Measurements from ENCODE around the gene MAPRE2. TPM values are rescaled to one million over a fixed set of nuclear protein-coding genes. Genes with fewer than 3 reads are reported as not detected.
"Not testable (repeated sequence)": the region's sequence is repeated elsewhere in the genome, so short reads cannot be mapped to it uniquely, and the experiment has no call there.

The MAPRE2 gene
- polyA plus RNA-seq, 4 donors = 26.4 to 28.6 (median 27.7) TPM

DNA sequence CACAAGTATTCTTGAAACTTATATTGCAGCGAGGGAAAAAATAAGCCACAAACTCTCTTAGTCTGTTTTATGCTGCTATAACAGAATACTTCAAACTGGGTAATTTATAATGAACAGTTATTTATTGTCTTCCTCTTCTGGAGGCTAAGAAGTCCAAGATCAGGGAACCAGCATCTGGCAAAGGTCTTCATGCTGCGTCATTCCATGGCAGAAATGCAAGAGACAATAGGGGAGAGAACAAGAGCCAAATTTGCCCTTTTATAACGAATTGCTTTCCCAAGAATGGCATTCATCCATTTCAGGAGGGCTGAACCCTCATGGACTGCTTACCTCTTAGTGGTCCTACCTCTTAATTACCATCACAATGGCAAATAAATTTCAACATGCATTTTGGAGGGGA lies 46.5 kb downstream of the MAPRE2 start:
- DNase-seq (ENCODE audit: low read depth in 4 of 4, low spot score in 2 of 4) = no peak

DNA sequence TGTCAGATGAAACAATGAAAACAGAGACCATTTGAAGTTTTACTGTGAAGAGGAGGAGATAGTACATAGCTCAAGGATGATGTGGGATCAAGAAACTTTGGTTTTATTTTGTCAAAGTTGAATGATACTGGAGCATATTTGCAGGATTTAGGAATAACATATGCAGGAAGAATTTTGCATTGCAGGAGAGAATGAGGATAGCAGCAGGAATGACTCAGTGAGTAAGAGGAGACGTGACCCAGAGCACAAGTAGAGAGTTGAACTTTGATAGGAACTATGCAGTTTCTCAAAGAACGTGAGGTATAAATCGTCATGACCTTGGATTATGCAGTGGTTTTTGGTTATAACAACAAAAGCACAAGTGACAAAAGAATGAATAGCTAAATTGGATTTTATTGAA lies 47.7 kb downstream of the MAPRE2 start:
- no peak for DNase-seq (ENCODE audit: low read depth in 4 of 4, low spot score in 2 of 4)

DNA sequence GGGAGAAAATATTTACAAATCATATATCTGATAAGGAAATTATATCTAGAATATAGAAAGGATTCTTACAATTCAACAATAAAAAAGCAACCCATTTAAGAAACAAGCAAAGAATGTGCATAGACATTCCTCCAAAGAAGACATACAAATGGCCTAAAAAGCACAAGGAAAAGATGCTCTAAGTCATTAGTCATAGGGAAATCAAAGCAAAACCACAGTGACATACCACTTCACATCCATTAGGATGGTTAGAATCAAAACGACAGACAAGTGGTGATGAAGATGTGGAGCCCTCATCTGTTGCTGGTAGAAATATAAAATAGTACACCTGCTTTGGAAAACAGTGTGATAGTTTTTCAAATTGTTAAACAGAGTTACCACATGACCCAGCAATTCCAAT lies 48.2 kb downstream of the MAPRE2 start:
- DNase-seq (ENCODE audit: low read depth in 4 of 4, low spot score in 2 of 4) = no peak

DNA sequence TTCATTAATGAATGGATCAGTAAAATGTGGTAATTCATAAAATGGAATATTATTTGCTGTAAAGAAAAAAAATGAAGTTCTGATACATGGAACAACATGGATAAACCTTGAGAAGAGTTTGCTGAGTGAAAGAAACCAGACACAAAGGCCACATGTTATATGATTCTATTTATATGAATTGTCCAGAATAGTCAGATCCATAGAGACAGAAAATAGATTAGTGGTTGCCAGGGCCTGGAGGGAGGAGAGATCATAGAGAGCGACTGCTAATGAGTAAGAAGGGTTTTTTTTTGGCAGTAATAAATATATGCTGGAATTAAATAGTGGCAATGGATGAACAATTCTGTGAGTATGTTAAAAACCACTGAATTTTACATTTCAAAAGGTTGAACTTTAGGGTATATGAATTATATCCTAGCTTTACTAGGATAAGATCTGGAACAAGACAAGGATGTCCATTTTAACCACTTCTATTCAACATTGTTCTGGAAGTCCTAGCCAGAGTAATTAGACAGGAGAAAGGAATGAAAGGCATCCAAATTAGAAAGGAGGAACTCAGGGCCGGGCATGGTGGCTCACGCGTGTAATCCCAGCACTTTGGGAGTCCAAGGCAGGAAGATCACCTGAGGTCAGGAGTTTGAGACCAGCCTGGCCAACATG lies 48.8 kb downstream of the MAPRE2 start:
- DNase-seq (ENCODE audit: low read depth in 4 of 4, low spot score in 2 of 4) = no peak

DNA sequence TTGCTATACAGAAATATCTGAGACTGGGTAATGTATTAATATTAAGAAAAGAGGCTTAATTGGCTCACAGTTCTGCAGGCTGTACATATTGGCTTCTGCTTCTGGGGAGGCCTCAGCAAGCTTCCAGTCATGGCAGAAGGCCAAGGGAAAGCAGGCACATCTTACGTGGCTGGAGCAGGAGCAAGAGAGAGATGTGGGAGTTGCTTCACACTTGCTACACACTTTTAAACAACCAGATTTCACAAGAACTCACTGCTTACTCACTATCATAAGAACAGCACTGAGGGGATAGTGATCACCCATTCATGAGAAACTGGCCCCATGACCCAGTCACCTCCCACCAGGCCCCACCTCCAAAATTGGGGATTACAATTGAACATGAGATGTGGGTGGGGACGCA lies 50.6 kb downstream of the MAPRE2 start:
- no peak for DNase-seq (ENCODE audit: low read depth in 4 of 4, low spot score in 2 of 4)

DNA sequence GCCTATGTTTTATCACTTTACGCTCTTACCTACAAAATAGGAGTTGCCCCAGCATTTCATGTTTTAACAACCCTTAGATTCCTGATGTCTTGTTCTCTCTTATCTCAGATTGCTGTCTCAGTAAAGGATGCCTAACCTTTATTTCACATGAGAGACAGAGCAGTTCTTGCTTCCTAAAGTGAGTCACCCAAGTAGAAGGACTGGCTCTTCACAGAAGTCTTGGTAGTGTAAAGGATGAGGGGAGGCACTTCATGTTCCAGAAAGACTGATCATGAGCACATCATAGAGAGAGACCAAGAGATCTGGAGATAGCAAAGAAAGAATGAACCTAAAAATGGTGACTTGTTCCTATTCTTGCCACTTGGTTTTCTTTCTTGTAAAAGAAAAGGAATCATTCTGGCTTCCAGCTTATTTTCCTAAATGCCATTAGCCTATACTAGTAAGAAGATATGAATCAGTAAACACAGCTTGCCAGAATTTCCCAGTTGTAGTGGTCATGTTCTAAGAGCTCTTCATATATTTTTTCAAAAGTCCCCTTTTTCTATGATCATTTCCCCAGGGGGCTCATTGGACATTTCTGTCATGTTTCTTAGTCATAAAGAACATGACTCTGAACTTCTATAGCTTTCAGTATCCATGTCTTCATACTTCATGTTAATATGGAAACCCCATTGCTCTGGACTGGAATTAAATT lies 54.9 kb downstream of the MAPRE2 start:
- no peak for DNase-seq (ENCODE audit: low read depth in 4 of 4, low spot score in 2 of 4)

DNA sequence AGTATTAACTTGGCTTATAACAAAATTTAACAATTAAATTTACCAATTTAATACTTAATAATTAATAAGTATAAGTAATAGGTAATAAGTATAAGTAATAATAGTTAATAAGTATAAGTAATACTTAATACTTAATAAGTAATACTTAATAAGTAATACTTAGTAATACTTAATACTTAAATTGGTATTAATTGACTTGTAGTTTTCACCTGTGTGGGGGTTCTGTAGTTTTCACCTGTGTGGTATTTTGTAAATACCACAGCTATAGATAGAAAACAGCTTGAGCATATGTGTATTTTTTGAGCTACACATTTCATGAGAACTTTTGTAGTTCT lies 55.4 kb downstream of the MAPRE2 start:
- no peak for DNase-seq (ENCODE audit: low read depth in 4 of 4, low spot score in 2 of 4)

DNA sequence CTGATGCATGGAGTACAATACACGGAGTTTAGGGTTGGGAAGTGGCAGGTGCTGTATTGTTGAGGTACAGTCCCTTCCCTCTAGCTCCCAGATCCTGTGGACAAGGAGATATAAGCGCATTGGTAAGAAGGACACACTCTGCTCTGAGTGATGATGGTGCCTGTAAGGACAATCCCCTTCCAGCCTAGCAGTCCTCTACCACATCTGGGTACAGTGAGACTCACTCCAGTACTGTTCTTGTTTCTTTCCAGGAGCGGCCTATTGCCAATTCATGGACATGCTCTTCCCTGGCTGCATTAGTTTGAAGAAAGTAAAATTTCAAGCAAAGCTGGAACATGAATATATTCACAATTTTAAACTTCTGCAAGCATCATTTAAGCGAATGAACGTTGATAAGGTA lies 56.0 kb downstream of the MAPRE2 start:
- DNase-seq (ENCODE audit: low read depth in 4 of 4, low spot score in 2 of 4) = no peak

DNA sequence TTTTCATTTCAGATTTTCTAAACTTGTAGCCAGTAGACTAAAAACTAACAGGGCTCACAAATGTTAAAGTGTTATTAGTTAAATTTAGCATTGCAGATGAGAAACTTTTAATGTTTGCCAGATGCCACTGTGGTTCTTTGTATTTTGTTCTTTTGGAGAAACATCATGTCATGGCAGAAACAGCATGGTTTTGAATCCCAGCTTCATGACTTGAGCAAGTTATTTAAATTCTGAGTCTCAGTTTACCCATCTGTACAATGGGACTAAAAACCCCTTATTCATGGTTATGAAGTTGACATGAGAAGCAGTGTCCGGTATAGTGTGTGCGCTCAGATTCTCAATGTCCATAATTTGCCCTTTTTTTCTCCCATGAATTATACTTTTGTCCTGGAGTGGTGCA lies 56.5 kb downstream of the MAPRE2 start:
- DNase-seq (ENCODE audit: low read depth in 4 of 4, low spot score in 2 of 4) = no peak

DNA sequence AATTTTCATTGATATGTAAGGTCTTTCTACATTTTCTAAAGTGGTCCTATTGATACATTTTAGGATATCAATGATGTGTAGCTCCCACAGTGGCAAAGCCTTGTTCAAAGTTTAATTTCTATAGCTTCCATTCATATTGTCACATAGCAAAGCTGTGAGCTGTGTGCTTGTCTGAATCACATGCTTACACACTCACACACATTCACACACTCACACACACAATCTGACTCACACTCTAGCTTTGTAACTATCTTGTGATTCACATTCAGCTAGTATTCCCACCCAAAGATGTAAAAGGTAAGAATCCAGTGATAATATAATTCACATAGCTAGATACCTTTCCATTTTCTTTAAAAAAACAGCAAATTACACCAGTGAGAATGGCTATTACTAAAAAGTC lies 58.7 kb downstream of the MAPRE2 start:
- no peak for DNase-seq (ENCODE audit: low read depth in 4 of 4, low spot score in 2 of 4)

DNA sequence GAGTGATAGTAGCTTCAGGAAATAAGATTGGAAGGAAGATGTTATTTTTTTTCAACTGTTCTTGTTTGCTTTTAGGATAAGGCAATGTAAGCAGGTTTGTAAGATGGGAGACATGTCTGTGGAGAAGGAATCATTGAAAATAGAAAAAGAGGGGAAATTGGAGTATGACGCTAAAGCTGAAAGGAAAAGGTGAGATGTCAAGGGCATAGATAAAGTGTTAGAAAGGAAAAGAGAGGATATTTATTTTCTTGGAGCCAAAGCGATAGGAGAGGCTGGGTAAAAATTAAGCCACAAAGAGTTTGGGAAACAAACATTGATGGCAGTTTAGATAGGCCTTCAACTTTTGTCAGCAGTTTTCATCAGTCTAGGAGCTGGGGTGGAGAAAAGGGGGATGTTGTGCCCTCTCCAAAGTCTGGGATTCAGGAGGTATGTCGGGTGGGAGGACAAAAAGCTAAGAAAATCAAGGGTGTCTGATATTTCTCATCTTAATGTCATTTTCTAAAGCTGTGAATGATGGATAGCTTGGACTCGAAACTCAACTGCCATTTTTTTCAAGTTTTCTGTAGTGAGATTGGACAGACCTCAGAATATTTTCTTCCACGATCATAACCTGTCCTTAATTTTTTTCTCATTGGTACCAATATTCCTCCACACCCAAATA lies 63.3 kb downstream of the MAPRE2 start:
- DNase-seq (ENCODE audit: low read depth in 4 of 4, low spot score in 2 of 4) = no peak

DNA sequence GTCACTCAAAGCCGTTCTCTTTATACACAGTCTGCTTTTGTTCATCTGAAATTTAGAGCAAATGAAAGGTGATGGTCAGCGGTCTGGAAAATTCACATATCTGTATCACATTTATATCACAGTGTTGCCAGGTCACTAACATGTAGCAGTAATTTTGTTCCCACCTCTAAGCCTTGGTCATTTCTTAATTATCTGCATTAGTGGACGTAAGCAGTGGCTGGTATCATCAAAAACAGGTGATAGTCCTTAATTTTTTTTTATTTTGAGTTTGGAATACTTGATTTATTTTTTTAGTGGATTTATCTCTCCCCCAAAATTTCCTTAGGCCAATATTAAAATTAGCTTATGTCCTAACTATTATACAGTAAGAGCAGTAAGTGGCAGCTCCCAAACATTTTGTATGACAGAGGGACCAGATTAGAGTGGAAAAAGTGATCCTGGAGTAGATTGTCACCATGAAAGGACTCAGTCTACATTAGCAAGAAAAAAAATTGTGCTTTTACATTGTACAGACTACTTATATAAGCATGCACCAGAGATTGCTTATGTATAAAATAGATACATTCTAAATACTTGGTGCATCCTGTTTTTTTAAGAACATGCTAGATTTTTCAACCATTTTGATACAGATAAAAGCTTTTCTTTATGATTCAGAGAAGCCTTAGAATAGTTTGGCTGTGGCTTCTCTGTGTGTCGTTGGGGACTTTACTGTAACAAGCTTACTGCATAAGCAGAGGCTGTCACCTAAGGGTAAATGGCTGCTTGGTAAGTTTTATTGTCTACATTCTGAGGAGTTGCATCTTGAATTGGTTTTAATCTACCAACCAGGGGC lies 65.0 kb downstream of the MAPRE2 start:
- no peak for DNase-seq (ENCODE audit: low read depth in 4 of 4, low spot score in 2 of 4)

DNA sequence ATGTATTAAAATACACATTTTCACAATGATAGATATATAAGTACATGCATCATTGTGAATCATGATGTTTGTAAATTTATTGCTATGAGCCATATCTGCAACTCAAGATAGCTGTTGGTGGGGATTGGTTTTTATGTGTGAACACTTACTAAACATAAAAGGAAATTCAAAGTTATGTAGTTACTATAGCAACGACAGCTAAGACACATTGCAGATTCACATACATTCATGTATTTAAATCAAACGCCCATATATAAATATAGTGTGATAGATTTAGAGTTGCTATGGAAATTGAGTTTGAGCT lies 65.6 kb downstream of the MAPRE2 start:
- no peak for DNase-seq (ENCODE audit: low read depth in 4 of 4, low spot score in 2 of 4)

DNA sequence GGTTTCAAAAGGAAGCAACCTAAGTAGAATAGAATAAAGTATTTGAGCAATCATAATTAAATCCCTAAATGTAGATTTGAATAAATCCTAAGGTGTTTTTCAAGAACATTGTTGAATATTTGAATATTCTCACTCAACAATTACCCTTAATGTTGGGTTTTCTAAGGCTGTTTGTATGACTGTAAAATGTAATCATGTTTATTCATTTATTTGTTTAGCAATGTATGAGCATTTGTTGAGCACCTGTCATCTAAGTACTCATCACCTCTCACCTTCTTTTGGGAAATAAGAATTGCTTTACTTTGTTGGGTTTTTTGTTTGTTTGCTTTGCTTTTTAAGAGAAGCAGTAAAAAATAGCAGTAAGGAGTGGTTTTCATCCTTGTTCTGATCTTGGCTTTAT lies 66.0 kb downstream of the MAPRE2 start:
- no peak for DNase-seq (ENCODE audit: low read depth in 4 of 4, low spot score in 2 of 4)

DNA sequence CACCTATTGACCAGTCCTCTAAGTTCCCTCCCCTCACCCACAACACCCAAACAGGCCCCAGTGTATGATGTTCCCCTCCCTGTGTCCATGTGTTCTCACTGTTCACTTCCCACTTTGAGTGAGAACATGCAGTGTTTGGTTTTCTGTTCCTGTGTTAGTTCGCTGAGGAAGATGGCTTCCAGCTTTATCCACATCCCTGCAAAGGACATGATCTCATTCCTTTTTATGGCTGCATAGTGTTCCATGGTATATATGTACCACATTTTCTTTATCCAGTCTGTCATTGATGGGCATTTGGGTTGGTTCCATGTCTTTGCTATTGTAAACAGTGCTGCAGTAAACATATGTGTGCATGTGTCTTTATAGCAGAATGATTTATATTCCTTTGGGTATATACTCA lies 66.9 kb downstream of the MAPRE2 start:
- not testable (repeated sequence) for DNase-seq (ENCODE audit: low read depth in 4 of 4, low spot score in 2 of 4)

DNA sequence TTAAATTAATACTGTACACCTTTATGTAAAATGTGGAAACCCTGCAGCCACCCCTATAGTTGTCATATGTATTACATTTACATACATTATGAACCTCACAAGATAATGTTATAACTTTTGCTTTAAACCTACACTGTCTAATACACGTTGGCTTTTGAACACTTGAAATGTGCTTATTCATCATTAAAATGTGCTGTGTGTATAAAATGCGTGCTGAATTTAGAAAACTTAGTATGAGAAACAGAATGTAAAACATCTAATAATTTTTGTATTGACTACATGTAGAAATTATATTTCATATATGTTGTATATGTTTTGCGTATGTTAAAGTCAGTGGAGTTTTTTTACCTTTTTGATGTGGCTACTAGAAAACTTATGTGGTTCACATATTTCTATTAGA lies 68.8 kb downstream of the MAPRE2 start:
- DNase-seq (ENCODE audit: low read depth in 4 of 4, low spot score in 2 of 4) = no peak

DNA sequence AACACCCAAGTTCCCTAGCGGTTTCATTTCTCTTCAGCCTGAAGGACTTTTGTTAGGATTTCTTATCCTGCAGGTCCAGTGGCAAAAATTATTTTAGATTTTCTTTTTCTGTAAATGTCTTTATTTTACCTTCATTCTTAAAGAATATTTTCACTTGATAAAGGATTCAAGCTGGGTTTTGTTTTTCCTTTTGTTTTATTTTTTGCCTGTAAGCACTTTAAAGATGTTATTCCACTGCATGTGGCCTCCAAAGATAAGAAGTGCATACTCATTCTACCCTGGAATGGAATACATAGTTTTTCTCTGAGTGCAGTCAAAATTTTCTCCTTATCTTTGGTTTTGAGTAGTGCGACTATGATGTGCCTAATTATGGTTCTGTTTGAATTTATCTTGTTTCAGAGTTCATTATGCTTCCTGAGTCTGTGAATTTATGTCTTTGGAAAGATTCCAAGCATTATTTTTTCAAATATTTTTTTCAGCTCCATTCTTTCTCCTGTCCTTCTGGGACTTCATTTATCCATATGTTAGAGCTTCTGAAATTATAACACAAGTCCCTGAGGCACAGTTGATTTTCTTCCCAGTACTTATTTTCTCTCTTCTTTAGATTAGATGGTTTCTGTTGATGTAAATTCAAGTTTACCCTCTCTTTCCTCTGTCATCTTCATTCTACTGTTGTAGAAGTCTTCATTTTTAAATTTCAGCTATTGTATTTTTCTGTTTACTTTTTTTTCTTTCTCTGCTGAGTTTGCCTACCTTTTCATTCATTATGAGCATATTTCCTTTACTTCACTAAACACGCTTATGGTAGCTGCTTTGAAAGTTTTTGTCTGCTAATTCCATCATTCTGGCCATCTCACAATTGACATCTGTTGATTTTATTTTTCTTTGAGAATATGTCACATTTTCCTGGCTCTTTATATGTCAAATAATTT lies 69.6 kb downstream of the MAPRE2 start:
- no peak for DNase-seq (ENCODE audit: low read depth in 4 of 4, low spot score in 2 of 4)

DNA sequence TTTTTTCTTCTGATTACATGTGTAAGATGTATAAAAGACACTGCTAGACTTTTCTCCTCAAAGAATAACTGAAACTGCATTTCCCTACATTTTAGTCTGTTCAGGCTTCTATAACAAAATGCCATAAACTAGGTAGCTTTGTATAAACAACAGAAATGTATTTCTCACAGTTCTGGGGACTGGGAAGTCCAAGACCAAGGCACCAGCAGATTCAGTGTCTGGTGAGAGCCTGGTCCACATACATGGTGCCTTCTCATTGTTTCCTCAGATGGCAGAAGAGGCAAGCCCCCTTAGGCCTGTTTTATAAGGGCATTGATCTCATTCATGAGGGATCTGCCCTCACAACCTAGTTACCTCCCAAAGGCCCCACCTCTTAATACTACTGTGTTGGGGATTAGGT lies 71.5 kb downstream of the MAPRE2 start:
- no peak for DNase-seq (ENCODE audit: low read depth in 4 of 4, low spot score in 2 of 4)

DNA sequence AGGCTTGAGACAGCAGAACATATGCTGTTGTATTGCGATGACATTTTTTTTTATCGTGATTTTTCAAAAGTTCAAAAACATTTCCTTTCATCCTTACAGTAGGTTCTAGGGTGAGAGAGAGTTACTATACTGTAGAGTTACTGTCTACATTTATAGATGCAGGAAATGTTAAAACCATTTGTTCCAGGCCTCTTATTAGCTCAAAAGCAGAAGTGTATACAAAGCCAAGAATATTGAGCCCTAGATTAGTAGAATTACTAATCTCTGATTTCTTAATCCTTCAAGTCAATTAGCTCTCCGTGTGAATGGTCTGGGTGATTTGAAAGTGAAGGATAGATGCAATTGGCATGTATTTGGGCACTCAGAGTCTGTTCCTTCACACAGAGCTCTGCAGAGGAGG lies 73.1 kb downstream of the MAPRE2 start:
- DNase-seq (ENCODE audit: low read depth in 4 of 4, low spot score in 2 of 4) = no peak

DNA sequence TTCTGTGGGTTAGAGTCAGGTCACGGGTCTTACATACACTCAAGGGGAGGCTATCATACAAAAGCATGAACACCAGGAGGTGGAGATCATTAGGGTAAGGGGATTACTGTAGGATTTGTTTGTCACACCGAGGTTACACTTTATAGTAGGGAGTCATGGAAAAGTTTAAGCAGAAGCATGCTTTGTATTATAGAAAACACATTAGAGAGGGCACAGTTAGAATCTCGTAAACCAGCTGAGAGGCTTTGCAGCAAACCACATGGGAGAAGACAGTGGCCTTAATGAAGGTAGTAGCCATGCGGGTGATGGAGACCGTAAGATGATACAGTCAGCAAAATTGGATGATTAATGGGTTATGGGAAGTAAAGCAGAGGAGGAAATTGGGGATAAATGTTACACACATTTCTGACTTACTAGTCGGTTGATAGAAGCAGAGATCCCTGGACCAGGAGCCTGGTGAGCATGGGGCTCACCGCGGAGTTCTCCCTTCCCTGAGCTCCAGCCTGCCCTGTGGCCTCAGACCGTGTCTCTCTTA lies 75.6 kb downstream of the MAPRE2 start:
- no peak for DNase-seq (ENCODE audit: low read depth in 4 of 4, low spot score in 2 of 4)
